ENCODE results near the gene BCAS4. TPM values are rescaled to one million over a fixed set of nuclear protein-coding genes. Genes with fewer than 3 reads are reported as not detected.

The BCAS4 gene
- total RNA-seq, 4 donors from 2014 or later: 0.66 to 91.6 (median 1.9) TPM

DNA sequence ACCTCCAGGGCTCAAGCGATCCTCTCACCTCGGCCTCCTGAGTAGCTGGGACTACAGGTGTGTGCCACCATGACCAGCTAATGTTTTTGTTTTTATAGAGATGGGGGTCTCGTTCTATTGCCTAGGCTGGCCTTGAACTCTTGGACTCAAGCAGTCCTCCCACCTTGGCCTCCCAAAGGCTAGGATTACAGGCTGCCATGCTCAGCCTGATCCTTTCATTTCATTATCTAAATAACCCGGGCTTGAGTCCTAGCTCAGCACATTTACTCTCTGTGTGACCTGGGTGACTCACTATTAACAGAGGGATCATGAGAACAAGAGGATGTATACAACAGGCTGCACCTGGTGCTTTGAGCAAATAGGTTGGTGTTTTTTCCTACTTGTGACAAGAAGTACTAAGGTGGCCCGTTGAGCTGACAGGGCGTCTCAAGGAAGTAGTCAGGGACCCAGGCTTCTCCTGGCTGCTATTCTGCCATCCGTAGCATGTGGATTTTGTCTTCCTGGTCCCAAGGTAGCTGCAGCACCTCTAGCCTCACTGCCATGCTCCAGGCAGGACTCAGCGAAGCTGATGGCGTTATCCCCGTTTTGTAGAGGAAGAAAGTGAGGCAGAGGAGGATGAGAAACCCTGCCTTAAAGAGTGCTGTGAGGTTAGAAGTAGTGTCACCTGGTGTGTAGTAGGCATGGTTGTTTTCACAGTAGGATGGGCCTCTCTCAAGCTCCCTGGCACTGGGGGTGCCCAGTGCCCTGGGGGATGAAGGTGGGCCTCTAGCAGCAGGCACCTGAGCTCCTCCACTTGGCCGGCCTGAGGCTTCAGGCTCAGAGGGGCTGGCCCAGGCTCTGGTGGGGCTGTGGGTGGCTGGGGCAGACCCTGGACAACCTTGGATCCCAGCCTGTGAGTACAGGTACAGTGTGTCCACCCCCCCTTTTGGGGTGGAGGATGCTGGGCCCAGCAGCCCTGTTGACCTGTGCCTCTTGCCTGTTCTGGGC lies 73.9 kb downstream of the BCAS4 start:
- H3K4me3 ChIP-seq: no peak overlapping the region
- peak overlapping the region in 2 of 4 donors; percentile 32 to 59 for H3K27ac ChIP-seq
- no peaks in the 10 kb centered on the region for H3K27me3 ChIP-seq
- no peak for DNase-seq
- TF ChIP-seq POLR2A (IDR thresholded peaks at IDR 0.05): no peak
- TF ChIP-seq, protein P1, sequence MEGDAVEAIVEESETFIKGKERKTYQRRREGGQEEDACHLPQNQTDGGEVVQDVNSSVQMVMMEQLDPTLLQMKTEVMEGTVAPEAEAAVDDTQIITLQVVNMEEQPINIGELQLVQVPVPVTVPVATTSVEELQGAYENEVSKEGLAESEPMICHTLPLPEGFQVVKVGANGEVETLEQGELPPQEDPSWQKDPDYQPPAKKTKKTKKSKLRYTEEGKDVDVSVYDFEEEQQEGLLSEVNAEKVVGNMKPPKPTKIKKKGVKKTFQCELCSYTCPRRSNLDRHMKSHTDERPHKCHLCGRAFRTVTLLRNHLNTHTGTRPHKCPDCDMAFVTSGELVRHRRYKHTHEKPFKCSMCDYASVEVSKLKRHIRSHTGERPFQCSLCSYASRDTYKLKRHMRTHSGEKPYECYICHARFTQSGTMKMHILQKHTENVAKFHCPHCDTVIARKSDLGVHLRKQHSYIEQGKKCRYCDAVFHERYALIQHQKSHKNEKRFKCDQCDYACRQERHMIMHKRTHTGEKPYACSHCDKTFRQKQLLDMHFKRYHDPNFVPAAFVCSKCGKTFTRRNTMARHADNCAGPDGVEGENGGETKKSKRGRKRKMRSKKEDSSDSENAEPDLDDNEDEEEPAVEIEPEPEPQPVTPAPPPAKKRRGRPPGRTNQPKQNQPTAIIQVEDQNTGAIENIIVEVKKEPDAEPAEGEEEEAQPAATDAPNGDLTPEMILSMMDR (IDR thresholded peaks at IDR 0.05): no peak
- no peaks in the 10 kb centered on the region for H3K9me3 ChIP-seq
- peaks cover 0 to 4% (median 0%) of the 10 kb centered on the region in 4 donors for H3K4me1 ChIP-seq
- no peaks in the 10 kb centered on the region for H3K36me3 ChIP-seq

- peaks cover 0 to 4% (median 0%) of the 10 kb centered on the region in 4 donors for H3K4me1 ChIP-seq
- no peak for DNase-seq
- no peaks in the 10 kb centered on the region for H3K27me3 ChIP-seq
- no peaks in the 10 kb centered on the region for H3K36me3 ChIP-seq
- TF ChIP-seq POLR2A (IDR thresholded peaks at IDR 0.05): no peak
- TF ChIP-seq, protein P1 (IDR thresholded peaks at IDR 0.05): no peak
- no peak overlapping the region for H3K4me3 ChIP-seq
- no peak overlapping the region for H3K27ac ChIP-seq
- H3K9me3 ChIP-seq: no peaks in the 10 kb centered on the region
Observed at GRCh38 chr20:50870561-50871161, 75.8 kb downstream of the BCAS4 start.

DNA sequence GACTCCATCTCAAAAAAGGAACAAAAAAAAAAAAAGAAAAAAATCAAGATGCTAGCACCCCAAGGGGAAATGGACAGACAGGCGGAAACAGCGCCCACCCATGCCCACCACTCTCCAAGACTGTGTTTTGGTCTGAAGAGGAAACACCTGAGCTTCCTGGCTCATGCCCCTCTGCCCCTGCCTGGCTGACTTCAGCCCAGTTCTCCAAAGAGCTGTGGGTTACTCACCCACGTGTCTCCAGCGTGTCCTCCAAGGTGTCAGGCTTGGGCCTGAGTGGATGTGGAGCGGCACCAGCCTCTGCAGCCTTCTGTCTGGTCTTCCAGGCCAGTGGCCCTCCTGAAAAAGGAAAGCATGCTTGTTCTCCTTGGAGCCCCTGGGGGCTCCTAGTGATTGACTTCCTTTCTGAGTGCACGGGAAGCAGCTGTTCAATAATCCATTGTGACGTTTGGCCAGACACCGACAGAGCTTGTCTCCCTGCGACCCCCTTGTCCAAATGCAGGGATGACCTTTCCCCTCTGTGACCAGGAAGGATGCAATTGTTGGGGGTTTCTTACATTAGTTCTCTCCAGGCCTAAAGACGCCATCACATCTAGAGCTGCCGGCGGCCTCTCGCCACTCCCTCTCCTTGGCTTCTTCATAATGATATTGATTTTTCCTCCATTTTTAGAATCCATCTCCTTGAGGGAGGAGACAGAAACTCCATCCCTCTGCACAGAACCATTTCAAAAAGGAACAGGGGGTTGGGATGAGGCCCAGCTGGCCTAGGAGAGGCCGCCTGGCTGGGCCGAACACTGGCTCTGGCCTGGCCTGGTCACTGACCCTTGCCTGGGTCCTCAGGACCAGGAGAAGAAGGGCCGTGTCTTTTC lies 77.9 kb downstream of the BCAS4 start:
- no peaks in the 10 kb centered on the region for H3K27me3 ChIP-seq
- H3K4me1 ChIP-seq: peaks cover 0 to 4% (median 0%) of the 10 kb centered on the region in 4 donors
- H3K4me3 ChIP-seq: no peak overlapping the region
- peak in 2 of 3 donors; percentile 20 to 30 for DNase-seq
- no peak overlapping the region for H3K27ac ChIP-seq
- H3K9me3 ChIP-seq: no peaks in the 10 kb centered on the region
- TF ChIP-seq, protein P1 (IDR thresholded peaks at IDR 0.05): no peak
- H3K36me3 ChIP-seq: no peaks in the 10 kb centered on the region

DNA sequence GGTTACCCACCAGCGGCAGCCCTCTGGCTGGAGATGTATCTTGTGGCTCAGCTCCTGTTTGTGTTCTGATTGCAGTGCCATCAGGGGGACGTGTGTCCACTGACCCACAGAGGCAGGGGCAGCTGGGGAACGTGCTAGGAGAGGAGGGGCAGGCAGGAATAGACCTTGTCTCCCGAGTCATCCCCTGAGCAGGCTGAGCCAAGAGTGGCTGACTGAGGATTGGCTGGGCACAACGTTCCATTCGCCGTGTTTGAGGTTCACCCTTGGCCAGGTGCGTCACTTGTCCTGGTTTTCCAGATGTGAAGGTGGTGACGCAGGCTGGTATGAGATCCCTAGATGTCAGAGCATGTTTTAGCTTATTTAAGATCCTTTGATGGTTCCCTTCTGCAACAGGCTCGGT lies 78.7 kb downstream of the BCAS4 start:
- TF ChIP-seq POLR2A (IDR thresholded peaks at IDR 0.05): no peak
- TF ChIP-seq, protein P1 (IDR thresholded peaks at IDR 0.05): no peak
- H3K27me3 ChIP-seq: no peaks in the 10 kb centered on the region
- H3K4me1 ChIP-seq: peaks cover 0 to 4% (median 0%) of the 10 kb centered on the region in 4 donors
- no peaks in the 10 kb centered on the region for H3K36me3 ChIP-seq
- no peaks in the 10 kb centered on the region for H3K9me3 ChIP-seq
- peak in 1 of 3 donors; percentile 26 for DNase-seq
- no peak overlapping the region for H3K4me3 ChIP-seq
- H3K27ac ChIP-seq: no peak overlapping the region

DNA sequence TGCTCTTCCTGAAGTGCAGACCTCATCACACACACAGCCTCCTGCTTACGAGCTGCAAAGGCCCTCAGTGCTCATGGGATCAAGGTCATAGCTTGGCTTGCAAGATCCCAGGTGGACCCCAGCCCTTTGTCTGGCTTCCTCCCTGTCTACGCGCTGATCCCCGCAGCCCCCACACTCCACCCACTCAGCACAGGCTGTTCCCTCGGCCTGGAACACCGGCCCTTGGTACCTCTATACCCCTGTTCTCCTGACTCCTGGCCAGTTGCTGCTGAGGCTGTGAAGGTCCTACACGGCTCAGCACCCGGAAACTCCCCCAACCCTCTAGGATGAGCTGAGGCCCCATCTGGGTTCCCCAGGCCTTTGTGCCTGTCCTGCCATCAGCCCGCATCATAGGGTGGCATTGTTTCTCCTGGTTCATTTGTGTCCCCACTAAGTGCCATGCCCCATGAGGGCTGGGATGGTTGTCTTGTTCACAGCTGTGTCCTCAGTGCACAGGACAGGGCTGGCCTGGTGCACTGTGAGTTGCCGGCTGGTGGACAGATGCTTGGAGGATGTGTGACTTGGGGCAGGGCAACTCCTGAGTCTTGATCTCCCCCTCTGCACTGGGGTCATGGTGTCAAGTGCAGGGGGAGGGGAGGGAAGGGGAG lies 79.4 kb downstream of the BCAS4 start:
- Histone ChIP-seq H3K27ac (no peak overlapping the region), H3K4me1 (peaks cover 0 to under 1% (median 0%) of the 10 kb centered on the region in 4 donors), H3K4me3 (no peak overlapping the region), H3K36me3 (no peaks in the 10 kb centered on the region), H3K27me3 (no peaks in the 10 kb centered on the region), H3K9me3 (no peaks in the 10 kb centered on the region)
- peak in 1 of 3 donors; percentile 37 for DNase-seq
- TF ChIP-seq, protein P1 (IDR thresholded peaks at IDR 0.05): no peak
- TF ChIP-seq POLR2A (IDR thresholded peaks at IDR 0.05): no peak
